ENCODE measurements around the gene SYT6. TPM values are rescaled to one million over a fixed set of nuclear protein-coding genes. Genes with fewer than 3 reads are reported as not detected.

Gene SYT6
- total and polyA plus RNA-seq, 10 of the 15 experiments (the other 5 are each of a cell fraction or from before 2014, with no cell fraction given), result 0.05 to 0.39 TPM; not detected in 8

GRCh38 chr1:114094675-114095074 lies 59.0 kb downstream of the SYT6 start:
- TF ChIP-seq RB1 (IDR thresholded peaks at IDR 0.05; ENCODE audit: borderline replicate concordance), result no peak
- no peak for TF ChIP-seq EP300 (IDR thresholded peaks at IDR 0.05; ENCODE audit: borderline replicate concordance in 1 of 2, control insufficient read depth in 1 of 2, low read depth in 2 of 2, low read length in 2 of 2)
- no peak for TF ChIP-seq CHD4 (IDR thresholded peaks at IDR 0.05)
- no peak for TF ChIP-seq SREBF1 (IDR thresholded peaks at IDR 0.05; ENCODE audit: low read length)
- Histone ChIP-seq H3K27ac (ENCODE audit: control insufficient read depth, insufficient read depth) (no peak overlapping the region), H3K79me2 (ENCODE audit: control insufficient read depth, insufficient read depth, low read length) (no peaks in the 10 kb centered on the region), H3K36me3 (ENCODE audit: control insufficient read depth in 2 of 2, insufficient read depth in 2 of 2, low read length in 1 of 2) (no peaks in the 10 kb centered on the region), H2AFZ (ENCODE audit: control insufficient read depth, low read depth, low read length) (no peak overlapping the region), H3K4me2 (ENCODE audit: control insufficient read depth, insufficient read depth) (no peak overlapping the region), H3K9me3 (replicated peaks; ENCODE audit: control insufficient read depth, insufficient read depth, low read length) (no peaks in the 10 kb centered on the region), H3K4me3 (no peak overlapping the region), H3K27me3 (replicated peaks in 1 of 2; ENCODE audit: control insufficient read depth in 2 of 2, insufficient read depth in 2 of 2, low read length in 1 of 2) (peaks cover 0 to 1% of the 10 kb centered on the region in 2 experiments; a peak in 2 of 4 replicates), H3K9ac (ENCODE audit: control insufficient read depth, insufficient read depth, low read length) (no peak overlapping the region), H3K4me1 (ENCODE audit: control insufficient read depth, insufficient read depth, low read length) (no peaks in the 10 kb centered on the region), H4K20me1 (ENCODE audit: control insufficient read depth, insufficient read depth) (no peaks in the 10 kb centered on the region)
- no peak for DNase-seq (ENCODE audit: low read depth, low spot score)
- no peak for FAIRE-seq
- ATAC-seq, result no peak
- in situ Hi-C loops (cut with MboI) (no loop called here), intact Hi-C loops (cut with micrococcal nuclease; ENCODE audit: unreplicated experiment) (no loop called here)
- WGBS (ENCODE audit: insufficient coverage, insufficient replicate concordance, low lambda C conversion rate, missing lambda C conversion rate), result 57% methylated on average over 9 of the region's 9 CpGs
- ChIA-PET POLR2A (no interaction called here), CTCF (no interaction called here), RAD21 (ENCODE audit: unreplicated experiment) (no interaction called here), SMC1A (ENCODE audit: uncharacterized antibody, unreplicated experiment) (interaction anchor here (1.3 kb wide), 1 partner anchor 140 kb away, joined by 3 read pairs; no protein-coding TSS in a partner anchor)
- no TSS peak for BruUV-seq (replicated peaks)

- ATAC-seq (no peak), DNase-seq (ENCODE audit: low read depth, low spot score) (no peak), FAIRE-seq (no peak)
- Histone ChIP-seq H3K79me2 (ENCODE audit: control insufficient read depth, insufficient read depth, low read length) (no peaks in the 10 kb centered on the region), H3K27ac (ENCODE audit: control insufficient read depth, insufficient read depth) (no peak overlapping the region), H4K20me1 (ENCODE audit: control insufficient read depth, insufficient read depth) (no peaks in the 10 kb centered on the region), H3K4me2 (ENCODE audit: control insufficient read depth, insufficient read depth) (no peak overlapping the region), H3K4me1 (ENCODE audit: control insufficient read depth, insufficient read depth, low read length) (no peaks in the 10 kb centered on the region), H3K9me3 (replicated peaks; ENCODE audit: control insufficient read depth, insufficient read depth, low read length) (no peaks in the 10 kb centered on the region), H3K9ac (ENCODE audit: control insufficient read depth, insufficient read depth, low read length) (no peak overlapping the region), H3K27me3 (replicated peaks in 1 of 2; ENCODE audit: control insufficient read depth in 2 of 2, insufficient read depth in 2 of 2, low read length in 1 of 2) (peaks cover 1 to 3% of the 10 kb centered on the region in 2 experiments; a peak in 2 of 4 replicates), H3K4me3 (no peak overlapping the region), H2AFZ (ENCODE audit: control insufficient read depth, low read depth, low read length) (no peak overlapping the region), H3K36me3 (ENCODE audit: control insufficient read depth in 2 of 2, insufficient read depth in 2 of 2, low read length in 1 of 2) (no peaks in the 10 kb centered on the region)
- ChIA-PET POLR2A (no interaction called here), CTCF (no interaction called here), SMC1A (ENCODE audit: uncharacterized antibody, unreplicated experiment) (interaction anchor here (1.3 kb wide), 1 partner anchor 140 kb away, joined by 3 read pairs; no protein-coding TSS in a partner anchor), RAD21 (ENCODE audit: unreplicated experiment) (no interaction called here)
- no TSS peak for BruUV-seq (replicated peaks)
- in situ Hi-C loops (cut with MboI) (no loop called here), intact Hi-C loops (cut with micrococcal nuclease; ENCODE audit: unreplicated experiment) (no loop called here)
- 20% methylated on average over 4 of the region's 4 CpGs for WGBS (ENCODE audit: insufficient coverage, insufficient replicate concordance, low lambda C conversion rate, missing lambda C conversion rate)
- TF ChIP-seq USF2 (IDR thresholded peaks at IDR 0.05; ENCODE audit: borderline replicate concordance, low read depth, low read length) (no peak), MEF2A (IDR thresholded peaks at IDR 0.05; ENCODE audit: insufficient read depth, low read depth, low read length) (no peak), NFXL1 (IDR thresholded peaks at IDR 0.05; ENCODE audit: borderline replicate concordance) (no peak), TCF7 (IDR thresholded peaks at IDR 0.05; ENCODE audit: borderline replicate concordance) (no peak), PML (IDR thresholded peaks at IDR 0.05; ENCODE audit: low read length) (no peak), E2F8 (IDR thresholded peaks at IDR 0.05; ENCODE audit: low read depth, partially characterized antibody) (no peak), SIN3A (IDR thresholded peaks at IDR 0.05; ENCODE audit: low read depth, low read length) (no peak), HDAC6 (IDR thresholded peaks at IDR 0.05; ENCODE audit: unreplicated experiment) (no peak), ATF7 (IDR thresholded peaks at IDR 0.05; ENCODE audit: low read depth) (no peak), IKZF1 (conservative IDR thresholded peaks at IDR 0.05) (no peak)
Observed at GRCh38 chr1:114094363-114094634, 59.4 kb downstream of the SYT6 start.

All from GM12878 (cell line).